Body of pancreas (tissue), 4 donors: Measurements from ENCODE around the gene CCL2.

Experiments used
- CTCF ChIP-seq, 7 experiments: fragments of 450-650 bp in 4 of 7; fragments of 200-600 bp in 3 of 7; sonication (generic) in 3 of 7; IDR thresholded peaks; one replicate each; pipeline ENCODE4 v1.5.1; 2016 to 2019; ENCODE audit warnings: antibody characterized with exemption in 7 of 7
- POLR2A ChIP-seq, 3 donors: fragments of 450-650 bp; IDR thresholded peaks; one replicate each; pipeline ENCODE4 v1.6.1; 2016; ENCODE audit warnings: antibody characterized with exemption in 3 of 3, mild to moderate bottlenecking in 2 of 3

GRCh38 chr17:34249478-34249877 lies 5.6 kb upstream of the CCL2 start:
- TF ChIP-seq CTCF (IDR thresholded peaks at IDR 0.05), result no peak
- TF ChIP-seq POLR2A (IDR thresholded peaks at IDR 0.05), result no peak
